PC-3 (cell line): ENCODE measurements around the gene SHE. TPM values are rescaled to one million over a fixed set of nuclear protein-coding genes. Genes with fewer than 3 reads are reported as not detected.

Source experiments
- ATAC-seq: fragments of 200-7000 bp; cut with Tn5 transposase; 2 replicates; pipeline ENCODE4 v1.9.1; 2020; ENCODE audit warnings: mild to moderate bottlenecking, moderate library complexity
- BruUV-seq: library from RNA; stranded (reverse); fragments of 400-500 nt; replicated peaks from 2 replicates; lab custom pipeline; 2021; lab: Mats Ljungman, UMichigan
- CTCF ChIA-PET: fragments of 300-600 bp; sonication (Branson Sonifier 250); formaldehyde crosslinking; loops from one replicate; lab custom pipeline; 2022; ENCODE audit warnings: antibody characterized with exemption; lab: Charles Lee
- POLR2A ChIA-PET: fragments of 300-600 bp; sonication (Branson Sonifier 250); formaldehyde crosslinking; loops from one replicate; lab custom pipeline; 2022; ENCODE audit warnings: antibody characterized with exemption; ENCODE audit not compliant: unreplicated experiment; lab: Charles Lee
- DNase-seq: peaks from one replicate; pipeline ENCODE4 v3.0.0-alpha.2; 2015
- H2AFZ ChIP-seq: fragments of 300-600 bp; sonication (generic); 2 replicates; pipeline ENCODE4 v1.6.0; 2016; ENCODE audit warnings: antibody characterized with exemption, low read length
- H3F3A ChIP-seq: fragments of 300-600 bp; sonication (generic); one replicate; pipeline ENCODE4 v1.6.0; 2017; ENCODE audit warnings: antibody characterized with exemption, low read length, control low read depth, mild to moderate bottlenecking; ENCODE audit not compliant: unreplicated experiment
- H3K27ac ChIP-seq: fragments of 300-600 bp; sonication (generic); 2 replicates; pipeline ENCODE4 v1.5.1; 2016; ENCODE audit warnings: mild to moderate bottlenecking, low read length
- H3K27me3 ChIP-seq: fragments of 300-600 bp; sonication (generic); 2 replicates; pipeline ENCODE4 v1.6.1; 2016; ENCODE audit warnings: low read length, mixed read lengths
- H3K36me3 ChIP-seq: fragments of 300-600 bp; sonication (generic); 2 replicates; pipeline ENCODE4 v1.6.1; 2016; ENCODE audit warnings: low read depth, mixed run types, low read length, mixed read lengths
- H3K4me1 ChIP-seq: fragments of 300-600 bp; sonication (generic); 2 replicates; pipeline ENCODE4 v1.5.1; 2016; ENCODE audit warnings: low read length; ENCODE audit not compliant: insufficient read depth
- H3K4me2 ChIP-seq: fragments of 300-600 bp; sonication (generic); 2 replicates; pipeline ENCODE4 v1.6.0; 2016; ENCODE audit warnings: low read length
- H3K4me3 ChIP-seq: fragments of 300-600 bp; sonication (generic); 2 replicates; pipeline ENCODE4 v1.5.1; 2016; ENCODE audit warnings: mild to moderate bottlenecking, low read length, mixed read lengths
- H3K79me2 ChIP-seq: fragments of 300-600 bp; sonication (generic); 2 replicates; pipeline ENCODE4 v1.6.1; 2017; ENCODE audit warnings: low read length, mixed read lengths
- H3K9ac ChIP-seq: fragments of 300-600 bp; sonication (generic); 2 replicates; pipeline ENCODE4 v1.6.0; 2016; ENCODE audit warnings: mild to moderate bottlenecking, low read length
- H3K9me2 ChIP-seq: fragments of 300-600 bp; sonication (generic); replicated peaks from 2 replicates; pipeline ENCODE4 v1.6.1; 2016; ENCODE audit warnings: mixed run types, low read length, mixed read lengths
- H3K9me3 ChIP-seq: fragments of 300-600 bp; sonication (generic); 2 replicates; pipeline ENCODE4 v1.6.1; 2016; ENCODE audit warnings: low read length, mixed read lengths
- H4K20me1 ChIP-seq: fragments of 300-600 bp; sonication (generic); 2 replicates; pipeline ENCODE4 v1.6.1; 2016; ENCODE audit warnings: low read length, mixed read lengths
- EZH2 ChIP-seq: fragments of 300-600 bp; sonication (generic); IDR thresholded peaks from one replicate; pipeline ENCODE4 v1.6.1; 2017; ENCODE audit warnings: antibody characterized with exemption, mild to moderate bottlenecking, low read length; ENCODE audit not compliant: unreplicated experiment
- EZH2phosphoT487 ChIP-seq: fragments of 300-600 bp; sonication (generic); IDR thresholded peaks from 2 replicates; pipeline ENCODE4 v1.6.1; 2018; ENCODE audit warnings: mild to moderate bottlenecking, antibody characterized with exemption, low read length, borderline replicate concordance
- intact Hi-C: fragments of 100-400 bp; cut with micrococcal nuclease; formaldehyde crosslinking; loops from 2 replicates; pipeline ENCODE4 v1.9.0; 2023
- total RNA-seq: library from RNA; depleted of rRNA; stranded (reverse); fragments of >200 nt; gene quantifications from 2 replicates; pipeline ENCODE4 v1.2.3, GENCODE V29; 2014
- TF ChIP-seq, protein P1 (sequence below): fragments of 300-600 bp; sonication (generic); conservative IDR thresholded peaks from 2 replicates; pipeline ENCODE4 v1.5.1; 2017; ENCODE audit warnings: antibody characterized with exemption, low read depth, mild to moderate bottlenecking, low read length

SHE gene
- total RNA-seq, 1 experiment from 2014 or later = not detected

DNA sequence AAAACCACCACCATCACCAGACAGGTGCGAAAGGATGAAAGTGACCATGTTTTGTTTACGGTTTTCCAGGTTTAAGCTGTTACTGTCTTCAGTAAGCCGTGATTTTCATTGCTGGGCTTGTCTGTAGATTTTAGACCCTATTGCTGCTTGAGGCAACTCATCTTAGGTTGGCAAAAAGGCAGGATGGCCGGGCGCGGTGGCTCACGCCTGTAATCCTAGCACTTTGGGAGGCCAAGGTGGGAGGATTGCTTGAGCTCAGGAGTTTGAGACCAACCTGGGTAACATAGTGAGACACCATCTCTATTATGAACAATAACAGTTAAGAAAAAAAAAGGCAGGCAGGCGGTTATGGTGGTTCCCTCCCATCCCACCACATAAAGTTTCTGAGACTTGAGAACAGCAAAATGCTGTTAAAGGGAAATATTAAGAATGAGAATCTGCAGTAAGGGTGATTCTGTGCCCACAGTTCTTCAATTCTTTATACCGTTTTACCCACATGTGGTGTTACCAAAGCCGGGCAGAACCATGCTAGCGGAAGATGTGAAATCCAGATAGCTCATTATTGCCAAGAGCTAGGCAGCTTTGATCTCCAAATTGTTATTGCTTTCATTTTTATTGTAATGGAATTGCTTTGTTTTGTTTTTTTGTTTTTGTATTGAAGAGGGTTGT is 34.6 kb downstream of the SHE start:
- intact Hi-C loops = no loop called here
- Histone ChIP-seq H3F3A (no peaks in the 10 kb centered on the region), H3K4me1 (peaks cover 9% of the 10 kb centered on the region), H3K27ac (no peak overlapping the region), H3K27me3 (no peaks in the 10 kb centered on the region), H3K9me3 (no peaks in the 10 kb centered on the region), H4K20me1 (no peaks in the 10 kb centered on the region), H3K36me3 (no peaks in the 10 kb centered on the region), H3K9ac (no peak overlapping the region), H3K4me2 (no peak overlapping the region), H2AFZ (no peak overlapping the region), H3K4me3 (no peak overlapping the region), H3K79me2 (no peaks in the 10 kb centered on the region), H3K9me2 (no peaks in the 10 kb centered on the region)
- DNase-seq = no peak
- no TSS peak for BruUV-seq
- TF ChIP-seq EZH2 (no peak), EZH2phosphoT487 (no peak)
- TF ChIP-seq, protein P1, sequence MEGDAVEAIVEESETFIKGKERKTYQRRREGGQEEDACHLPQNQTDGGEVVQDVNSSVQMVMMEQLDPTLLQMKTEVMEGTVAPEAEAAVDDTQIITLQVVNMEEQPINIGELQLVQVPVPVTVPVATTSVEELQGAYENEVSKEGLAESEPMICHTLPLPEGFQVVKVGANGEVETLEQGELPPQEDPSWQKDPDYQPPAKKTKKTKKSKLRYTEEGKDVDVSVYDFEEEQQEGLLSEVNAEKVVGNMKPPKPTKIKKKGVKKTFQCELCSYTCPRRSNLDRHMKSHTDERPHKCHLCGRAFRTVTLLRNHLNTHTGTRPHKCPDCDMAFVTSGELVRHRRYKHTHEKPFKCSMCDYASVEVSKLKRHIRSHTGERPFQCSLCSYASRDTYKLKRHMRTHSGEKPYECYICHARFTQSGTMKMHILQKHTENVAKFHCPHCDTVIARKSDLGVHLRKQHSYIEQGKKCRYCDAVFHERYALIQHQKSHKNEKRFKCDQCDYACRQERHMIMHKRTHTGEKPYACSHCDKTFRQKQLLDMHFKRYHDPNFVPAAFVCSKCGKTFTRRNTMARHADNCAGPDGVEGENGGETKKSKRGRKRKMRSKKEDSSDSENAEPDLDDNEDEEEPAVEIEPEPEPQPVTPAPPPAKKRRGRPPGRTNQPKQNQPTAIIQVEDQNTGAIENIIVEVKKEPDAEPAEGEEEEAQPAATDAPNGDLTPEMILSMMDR = no peak
- ChIA-PET POLR2A (interaction anchor here (0.6 kb wide), 1 partner anchor 49 kb away, joined by 4 read pairs; no protein-coding TSS in a partner anchor), CTCF (no interaction called here)
- no peak for ATAC-seq

DNA sequence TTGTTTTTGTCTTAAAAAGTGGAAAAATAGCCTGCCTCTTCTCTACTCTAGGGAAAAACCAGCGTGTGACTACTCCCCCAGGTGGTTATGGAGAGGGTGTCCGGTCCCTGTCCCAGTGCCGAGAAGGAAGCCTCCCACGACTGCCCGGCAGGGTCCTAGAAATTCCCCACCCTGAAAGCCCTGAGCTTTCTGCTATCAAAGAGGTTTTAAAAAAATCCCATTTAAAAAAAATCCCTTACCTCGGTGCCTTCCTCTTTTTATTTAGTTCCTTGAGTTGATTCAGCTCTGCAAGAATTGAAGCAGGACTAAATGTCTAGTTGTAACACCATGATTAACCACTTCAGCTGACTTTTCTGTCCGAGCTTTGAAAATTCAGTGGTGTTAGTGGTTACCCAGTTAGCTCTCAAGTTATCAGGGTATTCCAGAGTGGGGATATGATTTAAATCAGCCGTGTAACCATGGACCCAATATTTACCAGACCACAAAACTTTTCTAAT is 35.2 kb downstream of the SHE start:
- no peaks in the 10 kb centered on the region for H3K9me3 ChIP-seq
- no peaks in the 10 kb centered on the region for H3K79me2 ChIP-seq
- no peak overlapping the region for H3K9ac ChIP-seq
- H3F3A ChIP-seq = no peaks in the 10 kb centered on the region
- H3K27ac ChIP-seq = no peak overlapping the region
- no peak overlapping the region for H2AFZ ChIP-seq
- no peaks in the 10 kb centered on the region for H4K20me1 ChIP-seq
- TF ChIP-seq EZH2phosphoT487 (no peak), EZH2 (no peak)
- TF ChIP-seq, protein P1 = peak; percentile 26; the same call in 1 of the 2 replicates
- H3K9me2 ChIP-seq = no peaks in the 10 kb centered on the region
- intact Hi-C loops = no loop called here
- TSS peak; percentile 11 for BruUV-seq
- peaks cover 9% of the 10 kb centered on the region for H3K4me1 ChIP-seq
- no peaks in the 10 kb centered on the region for H3K36me3 ChIP-seq
- ChIA-PET POLR2A (no interaction called here), CTCF (no interaction called here)
- DNase-seq (no peak), ATAC-seq (no peak)
- no peak overlapping the region for H3K4me2 ChIP-seq
- H3K27me3 ChIP-seq = no peaks in the 10 kb centered on the region
- no peak overlapping the region for H3K4me3 ChIP-seq

DNA sequence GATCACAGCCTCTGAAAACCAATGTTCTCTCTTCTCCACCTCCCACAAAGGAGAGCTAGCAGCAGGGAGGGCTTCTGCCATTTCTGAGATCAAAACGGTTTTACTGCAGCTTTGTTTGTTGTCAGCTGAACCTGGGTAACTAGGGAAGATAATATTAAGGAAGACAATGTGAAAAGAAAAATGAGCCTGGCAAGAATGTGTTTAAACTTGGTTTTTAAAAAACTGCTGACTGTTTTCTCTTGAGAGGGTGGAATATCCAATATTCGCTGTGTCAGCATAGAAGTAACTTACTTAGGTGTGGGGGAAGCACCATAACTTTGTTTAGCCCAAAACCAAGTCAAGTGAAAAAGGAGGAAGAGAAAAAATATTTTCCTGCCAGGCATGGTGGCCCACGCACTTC is 36.0 kb downstream of the SHE start:
- Histone ChIP-seq H3K9me2 (no peaks in the 10 kb centered on the region), H3K9me3 (no peaks in the 10 kb centered on the region), H2AFZ (no peak overlapping the region), H3K27me3 (no peaks in the 10 kb centered on the region), H3F3A (no peaks in the 10 kb centered on the region), H3K36me3 (no peaks in the 10 kb centered on the region), H3K4me2 (no peak overlapping the region), H4K20me1 (no peaks in the 10 kb centered on the region), H3K9ac (no peak overlapping the region), H3K4me3 (no peak overlapping the region), H3K27ac (no peak overlapping the region), H3K4me1 (peaks cover 9% of the 10 kb centered on the region), H3K79me2 (no peaks in the 10 kb centered on the region)
- ChIA-PET POLR2A (no interaction called here), CTCF (no interaction called here)
- TF ChIP-seq, protein P1 = no peak
- TF ChIP-seq EZH2 (no peak), EZH2phosphoT487 (no peak)
- no TSS peak for BruUV-seq
- no peak for ATAC-seq
- no peak for DNase-seq
- intact Hi-C loops = no loop called here
